Coronary artery (tissue), 2 donors: ENCODE measurements around the gene STAM.
"Not testable (repeated sequence)": the region's sequence is repeated elsewhere in the genome, so short reads cannot be mapped to it uniquely, and the experiment has no call there.

Experiments
- DNase-seq: peaks from one replicate; pipeline ENCODE4 v3.0.0-alpha.2; 2017; ENCODE audit warnings: low spot score
- H3K27ac ChIP-seq, 2 donors: fragments of 200-600 bp; sonication (generic); one replicate each; pipeline ENCODE4 v1.5.1; 2016 to 2019
- H3K4me3 ChIP-seq: fragments of 200-600 bp; sonication (generic); 2 replicates; pipeline ENCODE4 v1.5.1; 2016; ENCODE audit warnings: mild to moderate bottlenecking, moderate library complexity
- TF ChIP-seq, protein P1 (sequence below): fragments of 200-600 bp; sonication (generic); IDR thresholded peaks from one replicate; pipeline ENCODE4 v1.5.1; 2019; ENCODE audit warnings: antibody characterized with exemption

Gene STAM

GRCh38 chr10:17626656-17627055 lies 17.3 kb upstream of the STAM start:
- DNase-seq: no peak
- TF ChIP-seq, protein P1, sequence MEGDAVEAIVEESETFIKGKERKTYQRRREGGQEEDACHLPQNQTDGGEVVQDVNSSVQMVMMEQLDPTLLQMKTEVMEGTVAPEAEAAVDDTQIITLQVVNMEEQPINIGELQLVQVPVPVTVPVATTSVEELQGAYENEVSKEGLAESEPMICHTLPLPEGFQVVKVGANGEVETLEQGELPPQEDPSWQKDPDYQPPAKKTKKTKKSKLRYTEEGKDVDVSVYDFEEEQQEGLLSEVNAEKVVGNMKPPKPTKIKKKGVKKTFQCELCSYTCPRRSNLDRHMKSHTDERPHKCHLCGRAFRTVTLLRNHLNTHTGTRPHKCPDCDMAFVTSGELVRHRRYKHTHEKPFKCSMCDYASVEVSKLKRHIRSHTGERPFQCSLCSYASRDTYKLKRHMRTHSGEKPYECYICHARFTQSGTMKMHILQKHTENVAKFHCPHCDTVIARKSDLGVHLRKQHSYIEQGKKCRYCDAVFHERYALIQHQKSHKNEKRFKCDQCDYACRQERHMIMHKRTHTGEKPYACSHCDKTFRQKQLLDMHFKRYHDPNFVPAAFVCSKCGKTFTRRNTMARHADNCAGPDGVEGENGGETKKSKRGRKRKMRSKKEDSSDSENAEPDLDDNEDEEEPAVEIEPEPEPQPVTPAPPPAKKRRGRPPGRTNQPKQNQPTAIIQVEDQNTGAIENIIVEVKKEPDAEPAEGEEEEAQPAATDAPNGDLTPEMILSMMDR: no peak
- no peak overlapping the region for H3K4me3 ChIP-seq
- no peak overlapping the region for H3K27ac ChIP-seq

GRCh38 chr10:17632590-17632989 lies 11.4 kb upstream of the STAM start:
- H3K27ac ChIP-seq, DNase-seq: not testable (repeated sequence)

DNA sequence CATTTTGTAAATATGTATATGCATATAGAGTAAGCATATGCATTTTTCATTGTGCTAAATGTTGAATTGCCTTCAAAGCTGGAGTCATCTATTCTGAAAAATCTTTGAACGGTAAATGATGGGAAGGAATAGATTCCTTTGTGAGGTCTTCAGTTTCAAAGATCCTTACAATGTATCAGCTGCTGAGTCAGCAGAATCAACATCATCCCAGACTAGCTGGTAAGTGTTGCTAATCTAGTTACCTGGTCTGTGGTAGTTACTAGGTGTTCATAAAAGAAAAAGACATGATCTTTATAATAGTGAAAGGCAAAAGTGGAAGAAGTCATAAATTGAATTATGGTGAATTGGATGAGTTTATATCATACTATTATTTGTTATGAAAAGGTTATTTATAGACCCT lies 10.6 kb upstream of the STAM start:
- DNase-seq: no peak
- H3K27ac ChIP-seq: no peak overlapping the region
- TF ChIP-seq, protein P1: no peak
- H3K4me3 ChIP-seq: no peak overlapping the region

More at GRCh38 chr10:17632590-17632989, 11.4 kb upstream of the STAM start:
- H3K4me3 ChIP-seq: not testable (repeated sequence)

- TF ChIP-seq, protein P1: no peak
- no peak overlapping the region for H3K27ac ChIP-seq
- H3K4me3 ChIP-seq: no peak overlapping the region
- DNase-seq: no peak
Observed at GRCh38 chr10:17637869-17638268, 6.1 kb upstream of the STAM start.

- H3K27ac ChIP-seq: no peak overlapping the region
- TF ChIP-seq, protein P1: no peak
- no peak overlapping the region for H3K4me3 ChIP-seq
- DNase-seq: no peak
Observed at GRCh38 chr10:17640331-17640816, 3.6 kb upstream of the STAM start.

GRCh38 chr10:17643339-17643754 lies 604 bp upstream of the STAM start:
- DNase-seq: peak; percentile 85
- H3K4me3 ChIP-seq: peak overlapping the region; percentile 95
- peak overlapping the region; percentile 96 to 97 for H3K27ac ChIP-seq
- TF ChIP-seq, protein P1: no peak

GRCh38 chr10:17644485-17644943 lies 563 bp downstream of the STAM start:
- TF ChIP-seq, protein P1: no peak
- DNase-seq: no peak
- peak overlapping the region; percentile 96 to 97 for H3K27ac ChIP-seq
- H3K4me3 ChIP-seq: peak overlapping the region; percentile 95
